Activated T-cell treated with anti-CD3 and anti-CD28 coated beads, Interleukin-2, amount 50 U/mL, for 1 hour (primary cell): ENCODE measurements around the gene TXNDC9.
"Not testable (repeated sequence)": the region's sequence is repeated elsewhere in the genome, so short reads cannot be mapped to it uniquely, and the experiment has no call there.

Source experiments
- DNase-seq: peaks from one replicate; pipeline ENCODE4 v3.0.0-alpha.2; 2020

Gene TXNDC9

GRCh38 chr2:99335911-99336803, at the start of gene TXNDC9:
Gene TXNDC9 (minus strand): TSS chr2:99336333. CDS start chr2:99333210, 3,123 bp downstream.
- peak; percentile 95 for DNase-seq

- no peak for DNase-seq
Measured at GRCh38 chr2:99382143-99382542, 46.0 kb upstream of the TXNDC9 start.

- no peak for DNase-seq
Measured at GRCh38 chr2:99380376-99381010, 44.4 kb upstream of the TXNDC9 start.

DNA sequence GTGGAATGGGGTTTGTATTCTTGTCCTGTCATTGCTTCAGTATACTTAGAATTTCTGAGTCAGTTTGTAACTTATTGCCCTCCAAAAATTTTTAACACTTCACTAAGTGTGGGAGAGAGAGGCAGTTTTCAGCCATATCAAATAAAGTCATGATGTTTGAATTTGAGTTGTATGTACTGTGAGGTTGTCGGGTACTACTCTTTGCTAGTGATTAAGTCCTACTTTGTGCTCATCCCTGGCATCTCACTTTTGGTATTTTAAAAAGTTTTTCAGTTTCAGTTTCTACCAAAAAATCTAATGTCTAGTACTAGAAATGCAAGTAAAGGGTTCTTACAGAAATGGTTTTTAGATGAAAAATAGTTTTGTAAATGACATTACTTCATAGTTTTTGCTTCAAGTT, 41.7 kb upstream of the TXNDC9 start:
- DNase-seq, result no peak

DNA sequence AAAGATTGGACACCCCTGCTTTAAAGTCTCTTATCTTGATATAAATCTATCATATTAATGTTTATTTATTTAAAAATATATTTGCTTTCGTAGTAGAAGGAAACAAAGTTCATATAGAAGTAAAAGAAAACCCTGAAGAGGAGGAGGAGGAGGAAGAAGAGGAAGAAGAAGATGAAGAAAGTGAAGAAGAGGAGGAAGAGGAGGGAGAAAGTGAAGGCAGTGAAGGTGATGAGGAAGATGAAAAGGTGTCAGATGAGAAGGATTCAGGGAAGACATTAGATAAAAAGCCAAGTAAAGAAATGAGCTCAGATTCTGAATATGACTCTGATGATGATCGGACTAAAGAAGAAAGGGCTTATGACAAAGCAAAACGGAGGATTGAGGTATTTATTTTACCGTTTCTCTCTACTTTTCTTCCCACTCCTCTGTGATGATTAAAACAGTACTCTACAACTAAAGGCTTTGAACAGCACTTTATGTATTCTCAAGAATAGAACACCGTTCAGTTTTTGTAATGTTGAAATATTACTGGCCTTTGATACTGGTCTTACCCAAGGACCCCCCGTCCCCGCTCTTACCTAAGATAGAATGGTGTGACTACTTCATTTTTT, 40.2 kb upstream of the TXNDC9 start:
- no peak for DNase-seq

- no peak for DNase-seq
Measured at GRCh38 chr2:99374747-99375146, 38.6 kb upstream of the TXNDC9 start.

- DNase-seq, result no peak
Measured at GRCh38 chr2:99373144-99373543, 37.0 kb upstream of the TXNDC9 start.

DNA sequence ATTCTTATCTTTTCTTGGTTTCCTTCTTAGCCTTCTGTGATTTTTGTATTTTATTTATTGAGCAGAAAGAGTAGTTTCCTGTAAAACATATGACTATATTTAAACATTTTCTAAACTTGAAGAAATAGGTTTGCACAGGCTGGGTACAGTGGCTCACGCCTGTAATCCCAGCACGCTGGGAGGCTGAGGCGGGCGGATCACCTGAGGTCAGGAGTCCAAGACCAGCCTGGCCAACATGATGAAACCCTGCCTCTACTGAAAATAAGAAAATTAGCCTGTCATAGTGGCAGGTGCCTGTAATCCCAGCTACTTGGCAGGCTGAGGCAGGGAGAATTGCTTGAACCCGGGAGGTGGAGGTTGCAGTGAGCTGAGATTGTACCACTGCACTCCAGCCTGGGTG, 32.7 kb upstream of the TXNDC9 start:
- not testable (repeated sequence) for DNase-seq

DNA sequence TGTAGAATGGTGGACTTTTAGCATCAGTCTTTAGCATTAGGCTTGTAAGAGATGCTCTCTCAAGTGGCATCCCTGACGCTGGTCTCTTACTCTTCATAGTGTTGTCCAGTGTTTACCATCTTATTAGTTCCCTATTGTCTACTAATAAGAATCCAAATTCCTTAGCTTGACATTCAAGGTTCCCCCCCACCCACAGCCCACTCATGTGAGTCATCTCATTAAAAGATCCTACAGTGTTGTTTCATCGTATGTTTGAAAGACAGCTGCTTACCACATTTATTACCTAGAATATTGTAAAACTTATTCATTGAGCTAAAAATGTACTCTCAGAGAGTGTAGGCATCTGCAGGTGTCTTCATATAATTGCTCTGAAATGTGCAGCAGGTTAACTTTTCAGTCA, 29.5 kb upstream of the TXNDC9 start:
- no peak for DNase-seq

DNA sequence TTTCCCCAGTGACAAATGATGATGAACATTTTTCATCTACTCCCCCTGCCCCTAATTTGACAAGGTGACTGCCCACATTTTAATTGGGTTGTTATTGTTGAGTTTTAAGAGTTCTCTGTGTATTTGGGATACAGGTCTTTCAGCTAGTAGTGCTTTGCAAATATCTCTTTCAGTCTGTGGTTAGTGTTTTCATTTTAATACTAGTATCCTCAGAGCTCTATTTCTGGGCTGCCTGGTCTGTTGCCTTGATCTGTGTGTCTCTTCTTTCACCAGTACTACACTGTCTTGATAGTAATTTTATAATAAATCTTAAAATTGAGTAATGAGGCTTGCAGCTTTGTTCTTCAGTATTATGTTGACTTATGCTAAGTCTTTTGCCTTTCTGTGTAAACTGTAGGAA, 20.7 kb upstream of the TXNDC9 start:
- no peak for DNase-seq

GRCh38 chr2:99354825-99355224, 18.7 kb upstream of the TXNDC9 start:
- not testable (repeated sequence) for DNase-seq

DNA sequence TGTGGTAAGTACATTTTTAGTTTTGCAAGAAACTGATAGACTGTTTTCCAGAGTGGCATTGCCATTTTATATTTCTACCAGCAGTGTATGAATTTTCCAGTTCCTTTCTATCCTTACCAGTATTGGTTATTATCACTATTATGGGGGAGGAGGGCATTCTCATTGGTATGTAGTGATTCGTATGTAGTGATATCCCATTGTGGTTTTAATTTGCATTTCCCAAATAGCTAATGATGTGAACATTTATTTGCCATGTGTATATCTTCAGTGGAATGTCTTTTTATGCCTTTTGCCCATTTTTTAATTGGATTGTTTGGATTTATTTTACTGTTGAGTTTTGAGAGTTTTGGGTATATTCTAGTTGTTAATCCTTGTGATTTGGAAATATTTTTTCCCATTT, 17.9 kb upstream of the TXNDC9 start:
- no peak for DNase-seq

- no peak for DNase-seq
Measured at GRCh38 chr2:99350194-99350593, 14.1 kb upstream of the TXNDC9 start.

DNA sequence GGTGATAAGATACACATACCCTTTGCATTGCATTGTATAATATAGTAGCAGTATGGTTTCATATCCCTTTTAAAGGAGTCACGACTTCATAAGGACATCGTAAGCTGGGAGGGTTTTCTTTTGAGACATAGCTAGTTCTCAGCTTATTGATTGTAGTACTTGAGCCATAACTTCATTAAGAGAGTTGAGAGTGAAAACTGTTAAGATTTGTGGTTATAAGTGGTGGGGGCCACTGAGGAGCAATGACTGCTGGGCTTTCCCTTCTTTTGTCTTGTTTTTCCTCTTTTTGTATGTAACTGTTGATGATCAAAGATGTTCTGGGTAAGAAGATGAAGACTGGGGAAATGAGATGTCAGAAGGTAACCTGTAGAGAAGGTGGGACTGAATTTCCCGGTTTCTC, 12.0 kb upstream of the TXNDC9 start:
- DNase-seq, result no peak

GRCh38 chr2:99346218-99346617, 10.1 kb upstream of the TXNDC9 start:
- no peak for DNase-seq

GRCh38 chr2:99345446-99345845, 9.3 kb upstream of the TXNDC9 start:
- DNase-seq, result not testable (repeated sequence)

DNA sequence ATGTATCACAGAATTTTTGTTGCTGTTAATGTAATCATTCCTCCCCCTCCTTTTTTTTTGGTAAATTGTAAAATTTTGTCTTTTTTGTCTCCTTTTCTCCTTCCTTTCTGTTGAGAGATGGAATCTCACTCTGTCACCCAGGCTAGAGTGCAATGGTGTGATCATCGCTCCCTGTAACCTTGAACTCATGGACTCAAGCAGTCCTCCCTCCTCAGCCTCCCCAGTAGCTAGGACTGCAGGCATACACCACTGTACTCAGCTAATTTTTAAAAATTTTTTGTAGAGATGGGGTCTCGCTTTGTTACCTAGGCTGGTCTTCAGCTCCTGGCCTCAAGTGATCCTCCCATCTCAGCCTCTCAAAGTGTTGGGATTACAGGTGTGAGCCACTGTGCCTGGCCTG, 6.4 kb upstream of the TXNDC9 start:
- DNase-seq, result no peak

DNA sequence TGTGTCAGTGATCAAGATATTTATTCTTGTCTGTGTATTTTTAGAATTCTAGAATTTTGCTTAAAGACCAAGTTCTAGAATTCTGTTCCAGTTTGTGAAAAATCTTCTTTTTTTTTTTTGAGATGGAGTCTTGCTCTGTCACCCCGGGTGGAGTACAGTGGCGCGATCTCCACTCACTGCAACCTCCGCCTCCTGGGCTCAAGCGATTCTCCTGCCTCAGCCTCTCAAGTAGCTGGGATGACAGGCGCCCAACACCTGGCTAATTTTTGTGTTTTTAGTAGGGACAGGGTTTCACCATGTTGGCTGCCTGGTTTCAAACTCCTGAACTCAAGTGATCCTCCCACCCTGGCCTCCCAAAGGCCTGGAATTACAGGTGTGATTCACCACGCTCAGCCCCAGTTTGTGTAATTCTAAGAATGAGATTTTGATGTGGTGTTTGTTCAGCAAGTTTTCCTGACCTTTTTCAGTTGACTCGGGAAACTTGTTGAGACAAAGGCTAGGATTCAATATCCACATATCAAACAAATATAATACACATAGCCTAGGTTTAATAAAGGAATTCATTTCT, 4.6 kb upstream of the TXNDC9 start:
- no peak for DNase-seq

GRCh38 chr2:99338029-99338585, 2.0 kb upstream of the TXNDC9 start:
- no peak for DNase-seq

DNA sequence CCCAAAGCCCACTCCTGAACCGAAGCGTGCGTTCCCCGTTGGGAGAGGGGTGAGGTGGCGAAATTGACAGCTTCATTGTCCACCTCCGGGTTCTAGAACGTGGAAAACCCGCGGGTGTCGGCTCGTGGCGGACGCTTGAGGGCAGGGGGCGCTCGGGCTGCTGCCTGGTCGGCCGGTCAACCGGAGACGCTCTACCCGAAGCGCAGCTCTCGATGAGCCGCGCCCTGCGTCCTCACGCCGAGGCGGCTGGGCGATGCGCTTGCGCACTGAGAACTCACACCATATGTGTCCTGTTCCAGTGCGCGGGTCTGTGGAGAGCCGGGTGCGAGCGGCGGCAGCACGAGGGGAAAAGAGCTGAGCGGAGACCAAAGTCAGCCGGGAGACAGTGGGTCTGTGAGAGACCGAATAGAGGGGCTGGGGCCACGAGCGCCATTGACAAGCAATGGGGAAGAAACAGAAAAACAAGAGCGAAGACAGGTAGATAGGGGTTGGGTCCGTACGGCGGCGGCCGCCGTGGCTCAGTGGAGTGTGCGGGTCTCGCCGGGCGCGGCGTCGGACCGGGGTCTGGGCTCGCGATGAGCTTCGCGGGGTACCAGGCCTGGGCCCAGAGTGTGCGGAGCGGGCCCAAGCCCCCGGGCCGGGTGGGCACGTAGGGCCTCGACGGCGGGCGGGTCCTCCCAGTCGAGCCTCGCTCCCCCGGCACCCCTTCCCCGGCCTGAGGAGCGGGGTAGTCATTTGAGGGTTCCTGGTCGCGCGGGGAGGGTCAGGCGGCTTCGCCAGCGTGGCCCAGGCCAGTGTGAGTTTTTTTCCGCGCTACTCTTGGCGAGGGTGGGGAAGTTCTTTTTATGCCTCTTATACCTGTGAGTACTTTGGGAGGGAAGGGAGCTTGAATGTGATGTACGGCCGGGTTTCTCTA, 1.2 kb upstream of the TXNDC9 start, which contains the start of gene EIF5B:
TSS of gene EIF5B (plus strand) at position 277 of the 916 bp plus-strand sequence. CDS start at position 443, 166 bp downstream.
- DNase-seq, result peak; percentile 92

DNA sequence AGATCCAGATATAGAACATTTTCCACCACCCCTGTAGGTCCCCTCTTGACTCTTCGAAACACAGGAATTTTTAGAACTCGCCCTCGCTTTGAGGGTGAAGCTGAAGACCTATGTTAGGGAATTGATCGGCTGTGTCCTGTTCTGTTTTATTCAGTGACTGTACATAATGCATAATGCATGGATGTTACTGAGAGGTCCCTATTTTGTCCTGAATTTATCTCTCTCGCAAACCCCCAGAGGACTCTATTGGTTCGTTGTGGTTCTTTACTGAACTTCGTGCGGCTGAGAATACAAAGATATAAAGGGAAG, 625 bp upstream of the TXNDC9 start:
- DNase-seq, result no peak

- DNase-seq, result no peak
Measured at GRCh38 chr2:99325384-99325783, 10.7 kb downstream of the TXNDC9 start.
